ENCODE measurements around the gene SUN2.

The SUN2 gene

DNA sequence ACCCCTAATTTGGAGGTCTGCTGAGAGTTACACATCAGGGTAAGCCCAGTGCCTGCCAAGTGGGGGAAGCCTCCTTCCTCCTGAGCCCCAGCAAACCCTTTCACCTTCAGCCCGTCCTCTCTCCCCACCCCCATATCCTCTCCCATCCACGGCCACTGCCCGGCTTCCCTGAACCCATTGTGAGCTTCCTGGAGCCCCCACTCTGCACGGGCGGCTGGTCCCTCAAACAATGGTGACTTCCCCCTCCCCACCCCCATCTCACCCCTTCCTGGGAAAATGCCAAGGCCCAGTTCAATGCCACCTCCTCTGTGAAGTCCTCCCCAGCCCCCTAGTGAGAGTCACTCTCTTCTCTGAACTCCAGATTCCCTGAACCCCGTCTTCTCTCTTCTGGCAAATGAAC, 20.3 kb upstream of the SUN2 start:
- no peak for DNase-seq (ENCODE audit: low spot score)

DNA sequence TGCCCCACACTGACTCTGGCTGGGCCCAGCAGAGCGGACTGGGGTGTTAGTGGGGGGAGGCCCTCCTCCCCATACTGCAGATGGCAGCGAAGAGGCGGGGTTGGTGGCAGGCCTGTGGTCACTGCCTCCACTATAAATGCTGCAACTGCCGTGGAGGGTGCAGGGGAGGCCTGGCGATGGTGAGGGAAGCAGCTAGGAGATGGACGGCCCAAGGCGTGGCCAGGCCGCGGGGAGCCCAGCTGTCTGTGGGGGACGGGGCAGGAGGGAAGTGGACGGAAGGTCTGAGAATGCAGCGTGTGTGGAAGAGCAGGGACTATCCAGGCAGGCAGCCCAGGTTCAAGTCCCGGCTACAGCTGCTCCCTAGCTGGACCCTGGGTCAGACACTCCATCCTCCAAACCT, 19.9 kb upstream of the SUN2 start:
- no peak for DNase-seq (ENCODE audit: low spot score)

DNA sequence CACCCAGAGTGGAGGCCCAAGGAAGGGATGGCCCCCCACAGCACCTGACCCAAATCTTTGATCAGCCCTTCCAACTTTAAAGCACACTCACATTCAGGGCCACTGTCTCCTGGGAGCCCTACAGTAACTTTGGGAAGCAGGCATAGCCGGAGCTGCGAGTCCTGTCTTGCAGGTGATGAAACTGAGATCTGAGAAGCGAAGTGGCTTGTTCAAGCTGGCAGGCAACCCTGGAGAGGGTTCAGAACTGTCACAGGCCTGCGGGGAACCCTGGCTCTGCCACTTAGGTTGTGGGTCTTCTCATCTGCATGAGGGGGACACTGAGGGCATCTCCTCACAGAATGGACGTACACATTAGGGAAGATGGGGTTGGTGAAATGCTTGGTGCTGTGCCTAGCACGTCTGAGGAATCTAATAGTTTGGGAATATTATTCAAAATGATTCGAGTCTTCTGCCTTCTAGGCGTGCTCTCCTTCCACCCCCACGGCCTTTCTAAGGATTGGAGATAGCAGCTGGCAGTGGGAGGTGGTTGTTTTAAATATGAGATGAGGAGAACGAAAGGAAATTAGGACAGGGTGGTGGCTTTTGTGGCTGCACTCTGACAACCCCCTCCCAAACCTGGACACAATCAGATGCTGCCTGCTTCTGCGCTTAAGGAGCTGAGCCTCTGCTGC, 18.8 kb upstream of the SUN2 start:
- DNase-seq (ENCODE audit: low spot score), result no peak

DNA sequence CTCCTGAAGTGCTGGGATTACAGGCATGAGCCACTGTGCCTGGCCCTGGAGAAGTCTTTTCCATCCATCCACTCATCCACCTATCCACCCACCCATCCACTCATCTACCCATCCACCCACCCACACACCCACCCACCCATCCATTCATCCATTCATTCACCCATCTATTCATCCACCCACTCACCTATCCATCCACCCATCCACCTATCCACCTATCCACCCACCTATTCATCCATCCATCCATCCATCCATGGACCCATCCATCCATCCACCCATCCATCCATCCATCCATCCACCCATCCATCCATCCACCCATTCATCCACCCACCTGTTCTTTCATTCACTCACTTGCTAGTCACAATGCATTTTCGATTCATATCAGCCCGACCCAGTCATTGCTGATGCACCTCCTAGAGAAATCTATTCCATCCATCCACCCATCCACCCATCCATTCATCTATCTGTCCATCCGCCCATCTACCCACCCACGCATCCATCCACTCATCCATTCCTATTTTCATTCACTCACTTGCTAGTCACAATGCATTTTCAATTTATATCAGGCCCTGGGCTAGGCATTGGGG, 17.7 kb upstream of the SUN2 start:
- DNase-seq (ENCODE audit: low spot score), result no peak

DNA sequence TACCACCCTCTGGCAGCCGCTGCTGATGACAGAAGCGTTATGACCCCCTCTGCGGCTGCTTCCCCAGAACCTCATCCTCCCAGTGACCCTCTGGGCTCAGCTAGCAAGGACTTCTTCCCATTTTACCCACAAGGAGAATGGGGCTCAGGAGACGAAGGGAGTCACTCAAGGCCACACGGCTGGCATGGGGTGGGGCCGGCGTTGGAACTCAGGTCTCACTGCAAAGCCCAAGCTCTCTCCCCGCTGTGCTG, 16.8 kb upstream of the SUN2 start:
- no peak for DNase-seq (ENCODE audit: low spot score)

DNA sequence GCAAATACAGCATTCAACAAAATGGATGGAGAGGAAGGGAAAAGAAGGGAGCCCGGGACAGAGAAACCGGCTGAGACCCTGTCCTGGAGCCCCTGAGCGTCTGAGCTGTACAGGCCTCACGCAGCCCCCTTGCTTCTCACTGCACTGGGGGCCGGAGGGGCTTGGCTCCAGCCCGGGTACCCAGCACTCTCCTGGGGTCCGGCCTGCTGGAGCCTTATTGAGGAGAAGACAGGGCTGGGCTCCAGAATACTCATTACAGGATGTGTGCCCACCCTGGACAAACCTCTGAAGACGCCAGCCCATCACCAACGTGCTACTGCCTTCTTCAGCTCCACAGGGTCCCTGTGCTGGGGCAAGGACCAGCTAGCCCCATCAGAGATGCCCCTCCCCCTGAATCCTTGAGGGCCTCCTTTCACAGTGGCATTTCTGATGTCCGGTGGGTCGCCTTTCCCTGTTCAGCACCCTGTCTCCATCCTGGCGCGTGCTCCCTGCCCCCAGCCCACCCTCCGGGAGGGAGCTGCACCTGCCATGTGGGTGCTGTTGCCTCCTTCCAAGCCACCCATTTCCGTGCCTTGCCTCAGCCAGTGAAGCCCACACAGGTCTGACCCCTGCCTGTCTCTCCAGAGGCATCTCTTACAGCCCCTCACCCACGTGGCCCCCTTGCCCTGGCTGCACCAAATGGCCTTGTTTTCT, 14.6 kb upstream of the SUN2 start:
- DNase-seq (ENCODE audit: low spot score), result no peak

DNA sequence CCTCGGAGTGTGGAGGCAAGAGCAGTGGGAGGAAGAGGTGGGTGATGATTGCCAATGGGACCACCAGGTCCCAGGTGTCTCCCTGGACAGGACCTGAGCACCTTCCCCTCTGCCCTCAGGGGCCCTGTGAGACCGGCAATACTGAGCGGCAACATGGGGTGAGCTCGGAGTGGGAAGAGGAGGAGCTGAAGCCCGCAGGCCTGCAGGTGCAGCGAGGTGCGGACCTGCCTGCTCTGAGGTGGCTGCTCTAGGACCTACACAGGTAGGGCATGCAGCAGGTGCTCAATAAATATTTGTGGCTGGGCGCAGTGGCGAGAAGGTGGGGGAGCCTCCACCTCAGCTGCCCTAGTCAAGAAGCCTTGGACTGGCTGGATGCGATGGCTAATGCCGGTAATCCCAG, 12.2 kb upstream of the SUN2 start:
- DNase-seq (ENCODE audit: low spot score), result no peak

DNA sequence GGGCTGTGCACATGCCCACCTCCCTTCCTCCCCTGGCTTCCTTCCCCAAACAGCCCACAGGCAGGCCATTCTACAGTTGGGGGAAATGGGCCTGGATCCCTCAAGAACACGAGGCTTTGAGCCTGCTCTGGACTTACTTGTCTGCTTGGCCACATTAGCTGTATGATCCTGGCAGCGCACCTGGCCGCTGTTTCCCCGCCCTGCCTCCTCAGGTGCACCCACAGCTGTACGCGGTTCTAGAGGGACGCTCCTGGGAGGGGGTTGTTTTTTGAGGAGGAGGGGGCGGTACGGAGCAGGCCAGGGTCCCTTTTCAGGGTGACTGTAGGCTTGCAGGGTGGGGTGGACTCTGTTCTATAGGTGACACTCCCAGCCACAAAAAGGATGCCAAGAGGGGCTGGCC, 11.5 kb upstream of the SUN2 start:
- DNase-seq (ENCODE audit: low spot score), result no peak

DNA sequence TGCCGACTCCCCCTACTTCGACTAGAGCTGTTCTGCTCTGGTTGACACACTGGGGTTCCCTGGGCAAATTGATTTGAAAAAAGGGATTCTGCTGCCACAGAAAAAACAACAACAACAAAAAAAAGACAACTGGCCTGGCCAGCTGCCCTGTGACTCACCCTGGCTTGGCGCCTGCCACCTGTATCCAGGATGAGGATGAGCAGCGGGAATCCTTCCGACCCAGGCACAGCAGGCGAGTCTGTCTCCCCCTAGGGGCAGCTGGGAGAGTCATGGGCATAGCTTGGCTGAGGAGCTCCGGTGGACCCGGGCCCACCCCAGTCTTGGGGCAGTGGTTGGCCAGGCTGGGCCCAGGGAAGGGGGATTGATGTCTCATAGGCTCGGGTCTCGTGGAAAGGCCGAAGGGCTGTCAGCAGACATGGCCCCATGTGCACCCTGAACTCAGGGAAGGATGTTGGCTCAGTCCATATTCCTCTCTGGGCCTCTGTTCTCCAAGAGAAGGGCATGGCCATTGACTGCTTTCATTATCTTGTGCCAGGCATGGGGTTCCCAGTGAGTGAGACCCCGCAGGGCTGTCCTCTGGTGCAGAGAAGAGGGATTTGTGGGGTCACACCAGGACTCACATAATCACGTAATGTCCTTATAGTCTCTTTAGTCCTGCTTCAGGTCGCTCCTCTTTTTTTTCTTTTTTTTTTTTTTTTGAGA, 10.4 kb upstream of the SUN2 start:
- DNase-seq (ENCODE audit: low spot score), result peak; percentile 83

DNA sequence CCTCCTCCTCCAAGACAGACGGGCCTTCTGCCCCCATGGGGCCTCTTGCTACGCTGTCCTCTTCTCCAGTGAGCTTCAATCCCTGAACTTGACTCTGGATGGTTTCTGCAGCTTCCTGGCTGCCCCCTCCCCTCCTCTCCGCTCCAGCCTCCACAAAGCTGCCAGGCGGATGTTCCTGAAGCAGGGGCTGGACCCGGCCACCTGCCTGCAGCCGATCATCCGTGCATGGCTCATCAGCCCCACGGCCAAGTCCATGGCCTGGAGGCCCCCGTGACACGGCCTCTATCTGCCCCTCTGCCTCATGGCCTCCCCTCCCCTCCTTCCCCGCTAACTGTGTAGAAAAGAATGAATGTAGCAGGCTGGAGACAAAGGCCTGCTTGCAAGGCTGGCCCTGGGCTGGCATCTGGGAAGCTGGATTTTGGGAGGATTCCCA, 6.8 kb upstream of the SUN2 start:
- no peak for DNase-seq (ENCODE audit: low spot score)

DNA sequence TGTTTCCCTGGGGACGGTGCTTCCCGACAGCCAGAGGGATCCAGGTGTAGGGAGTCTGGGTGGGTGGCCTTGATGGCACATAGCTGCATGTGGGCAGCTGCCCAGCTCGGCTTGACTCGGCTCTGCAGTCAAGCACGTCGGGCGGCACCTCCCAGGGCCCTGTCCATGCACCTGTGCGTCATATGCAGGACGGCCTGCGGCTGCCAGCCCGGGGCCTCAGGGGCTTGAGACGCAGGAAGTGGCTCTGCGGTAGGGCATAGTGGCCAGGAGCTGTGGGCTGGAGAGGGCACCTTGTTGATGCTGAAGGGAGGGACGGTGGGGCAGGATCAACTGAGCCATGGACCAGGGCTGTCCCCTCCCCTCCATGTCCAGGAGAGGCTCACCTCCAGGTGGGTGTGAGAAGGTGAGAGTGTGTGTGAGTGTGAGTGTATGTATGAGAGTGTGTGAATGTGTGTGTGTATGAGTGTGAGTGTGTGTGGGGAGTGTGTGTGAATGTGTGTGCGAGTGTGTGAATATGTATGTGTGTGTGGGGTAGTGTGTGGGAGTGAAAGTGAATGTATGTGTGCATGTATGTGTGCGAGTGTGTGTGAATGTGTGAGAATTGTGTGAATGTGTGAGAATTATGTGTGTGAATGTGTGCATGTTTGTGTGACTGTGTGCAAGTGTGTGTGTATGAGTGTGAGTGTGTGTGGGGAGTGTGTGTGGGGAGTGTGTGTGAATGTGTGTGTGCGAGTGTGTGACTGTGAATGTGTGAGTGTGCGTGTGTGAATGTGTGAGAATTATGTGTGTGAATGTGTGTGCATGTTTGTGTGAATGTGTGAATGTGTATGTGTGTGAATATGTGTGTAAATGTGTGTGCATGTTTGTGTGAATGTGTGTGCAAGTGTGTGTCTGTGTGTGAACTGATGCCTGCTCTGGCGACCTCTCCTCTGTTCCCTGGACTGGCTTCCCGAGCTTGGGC, 5.7 kb upstream of the SUN2 start:
- DNase-seq (ENCODE audit: low spot score), result no peak

DNA sequence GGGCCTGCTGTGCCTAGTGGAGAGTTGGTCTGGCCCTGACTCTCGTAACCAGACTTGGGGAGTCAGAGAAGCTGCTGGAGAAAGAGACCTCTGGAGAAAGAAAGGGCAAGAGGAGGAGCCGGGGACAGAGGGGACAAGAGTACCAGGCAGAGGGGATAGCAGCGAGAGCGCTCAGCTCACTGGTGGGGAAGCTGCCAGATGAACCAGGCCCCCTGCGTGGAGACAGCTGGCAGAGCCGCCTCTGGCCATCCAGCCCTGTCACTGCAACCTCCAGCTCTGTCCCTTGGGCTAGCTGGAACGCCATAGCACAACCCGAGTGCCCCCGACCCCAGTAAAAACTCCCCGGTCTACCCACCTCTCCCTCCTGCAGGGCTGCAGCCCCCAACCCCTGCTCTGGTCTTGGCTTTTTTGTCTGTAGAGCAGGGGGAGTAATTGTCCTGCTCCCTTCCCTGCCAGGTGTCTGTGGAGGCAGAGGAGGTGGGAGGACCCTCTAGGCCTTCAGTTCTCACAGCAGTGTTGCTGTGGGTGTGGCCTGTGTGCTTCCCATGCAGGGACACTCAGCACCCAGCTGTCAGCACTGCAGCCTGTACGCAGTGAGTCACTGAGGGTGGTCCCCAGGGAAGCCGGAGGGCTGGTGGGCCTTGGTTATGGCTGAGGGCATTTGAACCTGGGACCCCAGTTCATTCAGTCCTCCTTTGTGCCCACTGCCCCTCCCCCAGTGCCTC, 4.8 kb upstream of the SUN2 start:
- no peak for DNase-seq (ENCODE audit: low spot score)

DNA sequence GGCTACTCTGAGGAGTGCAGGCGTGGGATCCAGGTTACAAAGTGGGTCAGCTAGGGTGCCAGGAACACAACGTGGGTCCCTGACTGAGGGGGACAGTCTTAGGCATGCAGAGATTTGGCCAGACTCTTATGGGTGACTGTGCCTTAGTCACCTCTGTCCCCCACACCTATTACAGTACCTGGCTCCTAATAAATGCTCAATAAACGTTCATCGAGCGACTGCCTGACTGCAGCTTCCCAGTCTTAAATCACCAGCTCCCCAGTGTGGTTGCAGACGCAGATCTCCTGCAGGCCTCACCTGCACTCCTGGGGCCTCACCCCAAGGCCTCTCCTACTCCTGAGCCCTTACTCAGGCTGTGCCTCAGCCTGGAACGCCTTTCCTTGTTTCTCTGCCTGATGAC, 3.2 kb upstream of the SUN2 start:
- no peak for DNase-seq (ENCODE audit: low spot score)

DNA sequence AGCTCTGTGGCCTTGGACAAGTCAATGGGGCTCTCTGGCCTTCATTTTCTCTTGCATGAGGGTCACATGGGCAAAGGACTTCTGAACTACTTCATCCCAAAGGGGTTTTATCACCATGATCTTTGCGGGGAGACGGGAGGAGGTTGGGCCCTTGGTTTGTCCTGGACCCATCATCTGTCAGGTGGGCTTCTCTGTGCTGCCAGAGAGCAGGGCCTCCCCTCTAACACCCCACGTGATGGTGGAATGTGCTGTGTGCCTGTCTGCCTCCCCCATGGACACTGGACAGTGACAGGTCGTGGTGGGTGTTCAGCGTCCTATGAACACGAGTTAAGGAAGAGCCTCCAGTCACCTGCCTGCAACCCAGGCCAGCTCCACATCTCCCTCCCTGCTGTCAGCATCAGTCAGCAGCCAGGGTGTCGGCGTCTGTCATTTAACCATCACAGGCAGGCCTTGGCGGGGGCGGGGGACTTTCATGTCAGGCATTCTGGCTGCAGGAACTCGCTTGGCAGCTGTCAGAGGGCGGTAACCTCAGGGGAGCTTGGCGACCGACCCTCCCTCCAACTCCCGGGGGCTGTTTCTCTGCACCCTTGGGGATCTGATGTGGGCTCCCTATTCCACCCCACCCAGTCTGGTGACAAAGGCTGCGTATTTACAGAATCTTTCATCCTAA, 2.6 kb upstream of the SUN2 start:
- no peak for DNase-seq (ENCODE audit: low spot score)

DNA sequence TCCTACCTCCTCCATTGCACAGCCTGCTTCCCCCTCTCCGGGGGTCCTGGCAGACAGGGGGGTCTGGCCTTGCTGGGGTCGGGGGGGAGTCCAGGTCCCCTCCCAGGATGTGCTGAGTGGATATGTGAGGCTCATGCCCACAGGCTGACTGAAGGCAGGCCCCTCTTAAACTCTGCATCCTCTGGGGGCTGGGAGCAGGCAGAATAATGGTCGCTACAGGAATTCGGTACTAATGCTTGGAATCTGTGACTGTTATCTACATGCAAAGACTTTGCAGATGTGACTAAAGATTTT, 1.6 kb upstream of the SUN2 start:
- DNase-seq (ENCODE audit: low spot score), result no peak

DNA sequence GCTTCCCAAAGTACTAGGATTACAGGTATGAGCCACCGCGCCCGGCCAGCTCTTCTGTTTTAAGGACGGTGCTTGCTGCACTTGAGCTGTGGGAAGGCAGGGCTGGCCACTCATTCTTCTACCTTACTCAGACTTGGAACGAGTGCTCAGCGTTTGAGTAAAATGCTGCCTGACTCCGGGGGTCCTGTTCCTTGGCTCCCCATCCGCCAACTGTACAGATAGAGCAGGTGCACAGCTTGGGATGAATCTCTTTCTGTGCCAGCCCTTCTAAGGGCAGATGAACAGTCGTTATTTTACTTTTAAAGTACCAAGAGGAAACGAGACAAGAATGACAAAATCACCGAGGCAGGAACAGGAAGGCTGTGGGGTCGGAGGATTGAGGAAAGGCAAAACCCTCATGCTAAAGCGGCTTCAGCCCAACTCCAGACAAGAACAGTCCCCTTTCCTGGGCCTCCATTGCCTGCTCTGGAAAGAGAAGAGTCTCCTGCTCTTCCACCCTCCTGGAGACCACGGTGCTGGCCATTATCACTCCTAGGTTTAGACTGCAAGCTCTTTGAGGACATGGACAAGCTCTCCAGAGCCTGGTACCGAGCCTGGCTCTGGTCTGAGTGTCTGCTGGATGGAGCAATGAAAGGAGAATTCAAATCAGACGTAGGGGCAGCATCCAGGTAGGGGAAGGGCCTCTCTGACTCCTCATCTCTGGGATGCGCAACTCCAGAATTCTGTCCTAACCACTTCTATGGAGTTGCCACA, 1.1 kb upstream of the SUN2 start:
- DNase-seq (ENCODE audit: low spot score), result no peak

DNA sequence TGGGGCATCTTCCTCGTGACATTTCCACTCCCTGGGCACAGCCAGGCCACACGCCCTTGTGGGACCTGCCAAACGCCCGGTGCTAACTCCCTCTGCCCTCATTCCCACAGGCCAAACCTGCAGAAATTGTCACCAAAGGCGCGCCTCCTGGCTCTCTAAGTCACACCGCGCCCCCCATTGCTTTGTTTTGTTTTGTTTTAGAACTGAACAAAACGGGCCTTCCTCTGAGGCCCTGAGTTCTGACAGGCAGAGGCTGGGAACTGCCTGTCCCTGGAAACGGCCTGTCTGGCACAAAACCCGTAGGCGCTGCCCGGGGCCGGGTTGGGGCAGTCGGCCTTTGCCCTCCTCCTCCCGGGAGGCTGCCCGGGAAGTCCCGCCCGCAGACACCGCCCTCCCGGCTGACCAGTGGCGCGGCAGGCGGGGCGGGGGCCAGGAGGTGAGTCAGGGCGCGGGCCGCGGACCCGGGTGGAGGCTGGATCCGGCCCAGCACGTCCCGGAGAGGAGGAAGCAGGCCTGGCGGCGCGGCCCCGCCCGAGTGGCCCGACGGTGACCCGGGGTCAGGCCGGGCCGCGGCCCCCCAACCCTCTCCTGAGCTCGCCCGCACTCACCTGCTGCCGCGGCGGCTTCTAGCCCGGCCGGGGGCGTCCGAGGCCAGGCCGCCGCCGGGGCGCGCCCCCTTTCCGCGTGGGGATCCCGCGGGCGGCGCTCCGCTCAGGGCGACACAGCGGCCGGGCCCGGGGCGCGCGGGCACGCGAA, 465 bp downstream of the SUN2 start:
- peak; percentile 97 for DNase-seq (ENCODE audit: low spot score)

DNA sequence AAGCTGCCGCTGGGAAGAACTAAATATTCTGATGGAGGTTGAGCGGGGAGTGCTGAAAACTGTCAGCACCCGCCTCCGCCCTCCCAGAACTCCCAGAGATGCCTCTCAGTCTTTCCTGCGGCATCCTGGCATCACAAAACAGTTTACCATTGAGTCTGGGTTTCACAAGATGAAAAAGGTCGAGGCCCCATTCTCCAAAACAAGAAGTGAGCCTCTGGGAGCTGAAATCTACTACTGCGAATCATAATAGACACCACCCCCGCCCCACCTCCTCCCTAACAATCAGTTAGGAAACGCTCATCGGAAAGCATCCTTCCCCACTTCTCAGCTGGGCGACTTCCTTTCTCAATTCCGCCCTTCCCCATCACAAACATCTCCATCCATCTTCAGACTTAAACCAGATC, 1.0 kb downstream of the SUN2 start:
- DNase-seq (ENCODE audit: low spot score), result peak; percentile 67

DNA sequence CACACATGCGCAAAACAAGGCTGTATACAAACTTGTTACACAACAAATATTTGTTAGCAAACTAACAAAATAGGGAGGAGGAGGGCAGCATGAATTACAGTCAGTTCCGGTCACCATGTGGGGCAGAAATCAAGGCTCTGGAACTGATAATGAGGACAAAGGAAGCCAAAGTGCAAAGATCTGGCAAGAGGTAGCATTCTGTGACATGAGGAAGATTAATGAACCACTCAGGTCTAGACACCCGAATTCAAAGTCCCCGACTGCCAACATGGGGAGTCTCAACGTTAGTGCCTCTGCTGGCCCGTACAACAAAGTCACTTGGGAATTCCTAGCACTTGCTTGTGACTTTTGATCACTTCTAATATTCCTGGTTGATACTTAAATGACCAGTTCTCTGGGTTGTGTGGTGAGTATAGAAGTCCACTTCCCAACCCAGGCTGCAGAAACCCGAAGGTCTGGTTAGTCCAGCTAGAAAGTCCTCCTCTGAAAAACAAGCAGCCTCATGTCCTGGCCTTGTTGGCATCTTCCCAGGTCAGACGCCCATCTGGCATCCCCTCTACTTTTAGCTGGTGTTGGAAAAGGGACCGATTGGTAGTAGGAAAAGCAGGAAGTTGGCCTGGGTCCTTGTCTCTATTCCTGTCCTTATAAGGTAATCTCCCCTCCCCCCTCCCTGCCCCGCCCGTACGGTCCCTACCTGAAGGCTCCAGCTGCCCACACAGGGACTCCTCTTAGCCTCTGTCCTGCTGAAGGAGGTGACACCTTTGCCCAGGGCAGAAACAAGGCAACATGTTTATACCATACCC, 1.6 kb downstream of the SUN2 start:
- DNase-seq (ENCODE audit: low spot score), result peak; percentile 26
